Measurements from ENCODE around the gene FIBCD1.

FIBCD1 gene

GRCh38 chr9:130948266-130948665, 9.2 kb upstream of the FIBCD1 start:
- peaks cover 0 to 3% of the 10 kb centered on the region in 2 donors for H3K9me3 ChIP-seq (ENCODE audit: control insufficient read depth in 1 of 2, low read length in 2 of 2)
- no peak overlapping the region for H3K27ac ChIP-seq (ENCODE audit: low read length)
- no peak overlapping the region for H3K4me3 ChIP-seq (ENCODE audit: low read depth in 1 of 2, low read length in 2 of 2)
- H3K27me3 ChIP-seq (ENCODE audit: low read depth, low read length): no peaks in the 10 kb centered on the region
- H3K4me1 ChIP-seq (ENCODE audit: control insufficient read depth in 1 of 2, insufficient read depth in 2 of 2, low read length in 2 of 2): no peaks in the 10 kb centered on the region
- no peaks in the 10 kb centered on the region for H3K36me3 ChIP-seq (ENCODE audit: control insufficient read depth in 1 of 2, insufficient read depth in 2 of 2, low read length in 2 of 2)

- Histone ChIP-seq H3K4me3 (ENCODE audit: low read depth in 1 of 2, low read length in 2 of 2) (no peak overlapping the region), H3K36me3 (ENCODE audit: control insufficient read depth in 1 of 2, insufficient read depth in 2 of 2, low read length in 2 of 2) (no peaks in the 10 kb centered on the region), H3K4me1 (ENCODE audit: control insufficient read depth in 1 of 2, insufficient read depth in 2 of 2, low read length in 2 of 2) (no peaks in the 10 kb centered on the region), H3K27me3 (ENCODE audit: low read depth, low read length) (no peaks in the 10 kb centered on the region), H3K27ac (ENCODE audit: low read length) (no peak overlapping the region), H3K9me3 (ENCODE audit: control insufficient read depth in 1 of 2, low read length in 2 of 2) (no peaks in the 10 kb centered on the region)
Observed at GRCh38 chr9:130947618-130948140, 8.6 kb upstream of the FIBCD1 start.

GRCh38 chr9:130946766-130947617, 7.9 kb upstream of the FIBCD1 start:
- Histone ChIP-seq H3K27me3 (ENCODE audit: low read depth, low read length) (peaks cover 2% of the 10 kb centered on the region), H3K4me1 (ENCODE audit: control insufficient read depth in 1 of 2, insufficient read depth in 2 of 2, low read length in 2 of 2) (no peaks in the 10 kb centered on the region), H3K4me3 (ENCODE audit: low read depth in 1 of 2, low read length in 2 of 2) (no peak overlapping the region), H3K27ac (ENCODE audit: low read length) (no peak overlapping the region), H3K36me3 (ENCODE audit: control insufficient read depth in 1 of 2, insufficient read depth in 2 of 2, low read length in 2 of 2) (no peaks in the 10 kb centered on the region), H3K9me3 (ENCODE audit: control insufficient read depth in 1 of 2, low read length in 2 of 2) (no peaks in the 10 kb centered on the region)

GRCh38 chr9:130945173-130945572, 6.1 kb upstream of the FIBCD1 start:
- Histone ChIP-seq H3K27me3 (ENCODE audit: low read depth, low read length) (peaks cover 15% of the 10 kb centered on the region), H3K36me3 (ENCODE audit: control insufficient read depth in 1 of 2, insufficient read depth in 2 of 2, low read length in 2 of 2) (no peaks in the 10 kb centered on the region), H3K4me1 (ENCODE audit: control insufficient read depth in 1 of 2, insufficient read depth in 2 of 2, low read length in 2 of 2) (peaks cover 0 to 9% of the 10 kb centered on the region in 2 donors), H3K9me3 (ENCODE audit: control insufficient read depth in 1 of 2, low read length in 2 of 2) (no peaks in the 10 kb centered on the region), H3K27ac (ENCODE audit: low read length) (no peak overlapping the region), H3K4me3 (ENCODE audit: low read depth in 1 of 2, low read length in 2 of 2) (no peak overlapping the region)

- no peak overlapping the region for H3K4me3 ChIP-seq (ENCODE audit: low read depth in 1 of 2, low read length in 2 of 2)
- no peaks in the 10 kb centered on the region for H3K36me3 ChIP-seq (ENCODE audit: control insufficient read depth in 1 of 2, insufficient read depth in 2 of 2, low read length in 2 of 2)
- H3K4me1 ChIP-seq (ENCODE audit: control insufficient read depth in 1 of 2, insufficient read depth in 2 of 2, low read length in 2 of 2): peaks cover 0 to 15% of the 10 kb centered on the region in 2 donors
- no peaks in the 10 kb centered on the region for H3K9me3 ChIP-seq (ENCODE audit: control insufficient read depth in 1 of 2, low read length in 2 of 2)
- H3K27ac ChIP-seq (ENCODE audit: low read length): no peak overlapping the region
- H3K27me3 ChIP-seq (ENCODE audit: low read depth, low read length): peaks cover 17% of the 10 kb centered on the region
Observed at GRCh38 chr9:130944510-130945058, 5.5 kb upstream of the FIBCD1 start.

- peaks cover 0 to 23% of the 10 kb centered on the region in 2 donors for H3K4me1 ChIP-seq (ENCODE audit: control insufficient read depth in 1 of 2, insufficient read depth in 2 of 2, low read length in 2 of 2)
- H3K27me3 ChIP-seq (ENCODE audit: low read depth, low read length): peaks cover 17% of the 10 kb centered on the region
- H3K9me3 ChIP-seq (ENCODE audit: control insufficient read depth in 1 of 2, low read length in 2 of 2): no peaks in the 10 kb centered on the region
- H3K36me3 ChIP-seq (ENCODE audit: control insufficient read depth in 1 of 2, insufficient read depth in 2 of 2, low read length in 2 of 2): no peaks in the 10 kb centered on the region
- no peak overlapping the region for H3K27ac ChIP-seq (ENCODE audit: low read length)
- no peak overlapping the region for H3K4me3 ChIP-seq (ENCODE audit: low read depth in 1 of 2, low read length in 2 of 2)
Observed at GRCh38 chr9:130943777-130944176, 4.7 kb upstream of the FIBCD1 start.

- H3K4me3 ChIP-seq (ENCODE audit: low read depth in 1 of 2, low read length in 2 of 2): no peak overlapping the region
- H3K27ac ChIP-seq (ENCODE audit: low read length): no peak overlapping the region
- H3K9me3 ChIP-seq (ENCODE audit: control insufficient read depth in 1 of 2, low read length in 2 of 2): no peaks in the 10 kb centered on the region
- peaks cover 0 to 26% of the 10 kb centered on the region in 2 donors for H3K4me1 ChIP-seq (ENCODE audit: control insufficient read depth in 1 of 2, insufficient read depth in 2 of 2, low read length in 2 of 2)
- H3K27me3 ChIP-seq (ENCODE audit: low read depth, low read length): peaks cover 19% of the 10 kb centered on the region
- no peaks in the 10 kb centered on the region for H3K36me3 ChIP-seq (ENCODE audit: control insufficient read depth in 1 of 2, insufficient read depth in 2 of 2, low read length in 2 of 2)
Observed at GRCh38 chr9:130943221-130943620, 4.2 kb upstream of the FIBCD1 start.

- Histone ChIP-seq H3K4me3 (ENCODE audit: low read depth in 1 of 2, low read length in 2 of 2) (no peak overlapping the region), H3K27ac (ENCODE audit: low read length) (no peak overlapping the region), H3K4me1 (ENCODE audit: control insufficient read depth in 1 of 2, insufficient read depth in 2 of 2, low read length in 2 of 2) (peaks cover 0 to 32% of the 10 kb centered on the region in 2 donors), H3K36me3 (ENCODE audit: control insufficient read depth in 1 of 2, insufficient read depth in 2 of 2, low read length in 2 of 2) (no peaks in the 10 kb centered on the region), H3K27me3 (ENCODE audit: low read depth, low read length) (peaks cover 24% of the 10 kb centered on the region), H3K9me3 (ENCODE audit: control insufficient read depth in 1 of 2, low read length in 2 of 2) (no peaks in the 10 kb centered on the region)
Observed at GRCh38 chr9:130942679-130943078, 3.6 kb upstream of the FIBCD1 start.

- Histone ChIP-seq H3K36me3 (ENCODE audit: control insufficient read depth in 1 of 2, insufficient read depth in 2 of 2, low read length in 2 of 2) (no peaks in the 10 kb centered on the region), H3K9me3 (ENCODE audit: control insufficient read depth in 1 of 2, low read length in 2 of 2) (no peaks in the 10 kb centered on the region), H3K4me3 (ENCODE audit: low read depth in 1 of 2, low read length in 2 of 2) (no peak overlapping the region), H3K4me1 (ENCODE audit: control insufficient read depth in 1 of 2, insufficient read depth in 2 of 2, low read length in 2 of 2) (peaks cover 0 to 32% of the 10 kb centered on the region in 2 donors), H3K27ac (ENCODE audit: low read length) (no peak overlapping the region), H3K27me3 (ENCODE audit: low read depth, low read length) (peaks cover 30% of the 10 kb centered on the region)
Observed at GRCh38 chr9:130942084-130942483, 3.0 kb upstream of the FIBCD1 start.

- H3K9me3 ChIP-seq (ENCODE audit: control insufficient read depth in 1 of 2, low read length in 2 of 2): no peaks in the 10 kb centered on the region
- H3K4me3 ChIP-seq (ENCODE audit: low read depth in 1 of 2, low read length in 2 of 2): no peak overlapping the region
- H3K27ac ChIP-seq (ENCODE audit: low read length): no peak overlapping the region
- peaks cover 0 to 32% of the 10 kb centered on the region in 2 donors for H3K4me1 ChIP-seq (ENCODE audit: control insufficient read depth in 1 of 2, insufficient read depth in 2 of 2, low read length in 2 of 2)
- peaks cover 41% of the 10 kb centered on the region for H3K27me3 ChIP-seq (ENCODE audit: low read depth, low read length)
- no peaks in the 10 kb centered on the region for H3K36me3 ChIP-seq (ENCODE audit: control insufficient read depth in 1 of 2, insufficient read depth in 2 of 2, low read length in 2 of 2)
Observed at GRCh38 chr9:130940693-130941576, 1.9 kb upstream of the FIBCD1 start.

- H3K4me1 ChIP-seq (ENCODE audit: control insufficient read depth in 1 of 2, insufficient read depth in 2 of 2, low read length in 2 of 2): peaks cover 0 to 32% of the 10 kb centered on the region in 2 donors
- H3K9me3 ChIP-seq (ENCODE audit: control insufficient read depth in 1 of 2, low read length in 2 of 2): no peaks in the 10 kb centered on the region
- no peak overlapping the region for H3K4me3 ChIP-seq (ENCODE audit: low read depth in 1 of 2, low read length in 2 of 2)
- peaks cover 49% of the 10 kb centered on the region for H3K27me3 ChIP-seq (ENCODE audit: low read depth, low read length)
- H3K27ac ChIP-seq (ENCODE audit: low read length): no peak overlapping the region
- H3K36me3 ChIP-seq (ENCODE audit: control insufficient read depth in 1 of 2, insufficient read depth in 2 of 2, low read length in 2 of 2): no peaks in the 10 kb centered on the region
Observed at GRCh38 chr9:130940027-130940549, 1.0 kb upstream of the FIBCD1 start.
